Measurements from ENCODE around the gene MMD2. TPM values are rescaled to one million over a fixed set of nuclear protein-coding genes. Genes with fewer than 3 reads are reported as not detected.

The MMD2 gene
- total RNA-seq, 2 experiments from 2014 or later = not detected

GRCh38 chr7:4998910-4999309 is 39.9 kb upstream of the MMD2 start:
- H4K20me1 ChIP-seq (ENCODE audit: insufficient read depth, low read length) = no peaks in the 10 kb centered on the region
- TF ChIP-seq EZH2phosphoT487 (IDR thresholded peaks at IDR 0.05; ENCODE audit: borderline replicate concordance, low read depth, low read length) = no peak
- TF ChIP-seq CTCF (conservative IDR thresholded peaks at IDR 0.05; ENCODE audit: low read length) = no peak
- H3K4me1 ChIP-seq (ENCODE audit: insufficient read depth, low read length, poor library complexity, severe bottlenecking) = no peaks in the 10 kb centered on the region
- no peak overlapping the region for H3K4me2 ChIP-seq (ENCODE audit: low read length)
- POLR2A ChIA-PET = interaction anchor here (0.6 kb wide), 1 partner anchor 81 kb away, joined by 4 read pairs; no protein-coding TSS in a partner anchor
- H3K27ac ChIP-seq (ENCODE audit: low read depth, low read length, poor library complexity, severe bottlenecking) = no peak overlapping the region
- CTCF ChIA-PET (ENCODE audit: unreplicated experiment) = no interaction called here
- H3K4me3 ChIP-seq (ENCODE audit: low read depth, low read length, poor library complexity, severe bottlenecking) = no peak overlapping the region
- no peaks in the 10 kb centered on the region for H3K79me2 ChIP-seq (ENCODE audit: insufficient read depth, low read depth, low read length)
- no peak for DNase-seq (ENCODE audit: low spot score)
- no TSS peak for BruUV-seq (replicated peaks)
- no peaks in the 10 kb centered on the region for H3K9me2 ChIP-seq (ENCODE audit: insufficient read depth, low read length)
- peaks cover 45% of the 10 kb centered on the region for H3K36me3 ChIP-seq (ENCODE audit: insufficient read depth, low read length)
- H2AFZ ChIP-seq (ENCODE audit: low read length) = no peak overlapping the region
- intact Hi-C loops (cut with micrococcal nuclease; ENCODE audit: unreplicated experiment) = no loop called here
- H3K9me3 ChIP-seq (ENCODE audit: low read length) = no peaks in the 10 kb centered on the region

GRCh38 chr7:4998244-4998643 is 39.3 kb upstream of the MMD2 start:
- Histone ChIP-seq H2AFZ (ENCODE audit: low read length) (no peak overlapping the region), H3K9me2 (ENCODE audit: insufficient read depth, low read length) (no peaks in the 10 kb centered on the region), H4K20me1 (ENCODE audit: insufficient read depth, low read length) (no peaks in the 10 kb centered on the region), H3K4me3 (ENCODE audit: low read depth, low read length, poor library complexity, severe bottlenecking) (no peak overlapping the region), H3K36me3 (ENCODE audit: insufficient read depth, low read length) (peaks cover 49% of the 10 kb centered on the region), H3K27ac (ENCODE audit: low read depth, low read length, poor library complexity, severe bottlenecking) (no peak overlapping the region), H3K9me3 (ENCODE audit: low read length) (no peaks in the 10 kb centered on the region), H3K4me1 (ENCODE audit: insufficient read depth, low read length, poor library complexity, severe bottlenecking) (no peaks in the 10 kb centered on the region), H3K79me2 (ENCODE audit: insufficient read depth, low read depth, low read length) (no peaks in the 10 kb centered on the region), H3K4me2 (ENCODE audit: low read length) (no peak overlapping the region)
- intact Hi-C loops (cut with micrococcal nuclease; ENCODE audit: unreplicated experiment) = no loop called here
- POLR2A ChIA-PET = no interaction called here
- no TSS peak for BruUV-seq (replicated peaks)
- no peak for DNase-seq (ENCODE audit: low spot score)
- CTCF ChIA-PET (ENCODE audit: unreplicated experiment) = no interaction called here
- TF ChIP-seq CTCF (conservative IDR thresholded peaks at IDR 0.05; ENCODE audit: low read length) = no peak
- no peak for TF ChIP-seq EZH2phosphoT487 (IDR thresholded peaks at IDR 0.05; ENCODE audit: borderline replicate concordance, low read depth, low read length)

GRCh38 chr7:4996696-4997222 is 37.8 kb upstream of the MMD2 start:
- CTCF ChIA-PET (ENCODE audit: unreplicated experiment) = no interaction called here
- no peak overlapping the region for H3K4me2 ChIP-seq (ENCODE audit: low read length)
- H3K79me2 ChIP-seq (ENCODE audit: insufficient read depth, low read depth, low read length) = no peaks in the 10 kb centered on the region
- DNase-seq (ENCODE audit: low spot score) = no peak
- POLR2A ChIA-PET = no interaction called here
- H4K20me1 ChIP-seq (ENCODE audit: insufficient read depth, low read length) = no peaks in the 10 kb centered on the region
- no peaks in the 10 kb centered on the region for H3K9me3 ChIP-seq (ENCODE audit: low read length)
- no peak for TF ChIP-seq EZH2phosphoT487 (IDR thresholded peaks at IDR 0.05; ENCODE audit: borderline replicate concordance, low read depth, low read length)
- H3K36me3 ChIP-seq (ENCODE audit: insufficient read depth, low read length) = peaks cover 52% of the 10 kb centered on the region
- no peaks in the 10 kb centered on the region for H3K4me1 ChIP-seq (ENCODE audit: insufficient read depth, low read length, poor library complexity, severe bottlenecking)
- BruUV-seq (replicated peaks) = no TSS peak
- no peak overlapping the region for H3K27ac ChIP-seq (ENCODE audit: low read depth, low read length, poor library complexity, severe bottlenecking)
- no peak overlapping the region for H3K4me3 ChIP-seq (ENCODE audit: low read depth, low read length, poor library complexity, severe bottlenecking)
- H3K9me2 ChIP-seq (ENCODE audit: insufficient read depth, low read length) = no peaks in the 10 kb centered on the region
- no peak overlapping the region for H2AFZ ChIP-seq (ENCODE audit: low read length)
- intact Hi-C loops (cut with micrococcal nuclease; ENCODE audit: unreplicated experiment) = no loop called here
